NCI-H524 (cell line): ENCODE measurements around the gene SMCP.

Experiments used
- DNase-seq, 2 experiments: peaks; one replicate each; lab custom pipeline; 2025; lab: John Stamatoyannopoulos, UW

Gene SMCP

DNA sequence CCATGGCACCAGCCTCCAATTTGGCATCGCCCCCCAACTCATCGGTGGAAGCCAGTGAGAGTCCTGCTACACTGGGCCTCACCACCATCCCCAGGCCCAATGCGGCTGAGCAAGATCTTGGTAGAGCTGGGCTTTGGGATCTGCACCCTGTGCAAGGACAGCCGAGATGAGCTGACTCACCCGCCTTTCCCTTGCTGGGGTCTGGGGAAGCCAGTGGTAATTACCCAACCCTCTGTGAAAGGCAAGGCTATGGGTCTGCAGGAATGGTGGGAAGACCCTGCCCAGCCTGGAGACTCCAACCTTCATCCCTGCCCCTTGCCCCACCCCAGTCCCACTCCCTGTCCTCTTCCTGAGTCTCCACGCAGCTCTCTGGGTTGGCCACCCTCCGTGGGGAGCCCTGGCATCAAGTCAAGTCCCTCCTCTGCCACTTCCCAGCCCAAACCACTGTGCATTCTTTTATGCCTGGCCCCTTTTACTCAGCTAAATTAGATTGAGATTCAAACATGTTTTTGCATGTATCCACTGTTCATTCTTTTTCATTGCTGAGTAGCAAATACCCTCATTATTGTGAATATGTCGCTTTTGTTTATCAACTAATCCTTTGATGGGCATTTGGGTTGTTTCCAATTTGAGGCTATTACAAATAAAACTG lies 8.8 kb downstream of the SMCP start:
- DNase-seq: no peak

DNA sequence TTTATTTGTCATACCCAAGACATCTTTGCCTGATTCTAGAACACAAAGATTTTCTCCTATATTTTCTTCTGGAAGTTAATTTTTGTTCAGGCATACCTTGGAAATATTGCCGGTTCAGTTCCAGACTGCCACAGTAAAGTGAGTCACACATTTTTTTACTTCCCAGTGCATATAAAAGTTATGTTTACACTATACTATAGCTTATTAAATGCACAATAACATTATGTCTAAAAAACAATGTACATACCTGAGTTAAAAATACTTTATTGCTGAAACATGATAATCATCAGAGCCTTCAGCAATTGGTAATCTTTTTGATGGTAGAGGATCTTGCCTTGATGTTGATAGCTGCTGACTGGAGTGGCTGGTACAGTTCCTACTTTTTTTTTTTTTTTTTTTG lies 10.0 kb downstream of the SMCP start:
- no peak for DNase-seq

DNA sequence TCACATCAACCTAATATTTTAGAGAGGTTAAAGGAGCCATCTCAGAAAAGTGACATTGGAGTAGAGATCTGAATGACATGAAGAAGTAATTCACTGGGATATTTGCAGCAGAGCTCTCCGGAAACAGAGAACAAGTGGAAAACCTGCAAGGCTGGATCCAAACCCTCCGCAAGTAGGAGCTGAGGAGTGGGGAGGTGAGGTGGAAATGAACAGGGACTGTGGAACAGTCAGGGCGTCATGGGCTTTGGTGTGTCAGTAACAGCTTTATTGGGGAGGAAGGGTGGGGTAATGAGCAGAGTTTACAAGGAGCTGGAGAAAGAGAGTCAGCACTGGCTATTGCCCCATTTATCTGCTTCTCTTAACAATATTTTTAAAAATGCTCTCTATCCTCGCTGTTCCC lies 20.9 kb downstream of the SMCP start:
- DNase-seq: no peak

DNA sequence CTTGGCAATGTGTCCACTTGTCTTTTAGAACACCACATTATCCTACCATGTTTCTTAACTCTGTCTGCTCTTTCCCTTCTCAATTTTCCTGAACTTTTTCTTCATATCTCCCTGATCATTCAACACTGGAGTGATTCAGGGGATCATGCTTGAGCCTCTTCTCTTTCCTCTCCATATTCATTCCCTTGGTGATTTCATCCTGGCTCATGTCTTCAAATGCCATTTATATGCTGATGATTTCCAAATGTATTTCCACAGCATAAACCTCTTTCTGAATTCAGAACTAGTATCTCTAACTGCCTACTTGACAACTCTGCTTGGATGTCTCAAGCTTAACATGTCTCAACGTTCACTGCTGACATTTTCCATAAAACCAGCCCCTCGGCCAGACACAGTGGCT lies 21.8 kb downstream of the SMCP start:
- no peak for DNase-seq

DNA sequence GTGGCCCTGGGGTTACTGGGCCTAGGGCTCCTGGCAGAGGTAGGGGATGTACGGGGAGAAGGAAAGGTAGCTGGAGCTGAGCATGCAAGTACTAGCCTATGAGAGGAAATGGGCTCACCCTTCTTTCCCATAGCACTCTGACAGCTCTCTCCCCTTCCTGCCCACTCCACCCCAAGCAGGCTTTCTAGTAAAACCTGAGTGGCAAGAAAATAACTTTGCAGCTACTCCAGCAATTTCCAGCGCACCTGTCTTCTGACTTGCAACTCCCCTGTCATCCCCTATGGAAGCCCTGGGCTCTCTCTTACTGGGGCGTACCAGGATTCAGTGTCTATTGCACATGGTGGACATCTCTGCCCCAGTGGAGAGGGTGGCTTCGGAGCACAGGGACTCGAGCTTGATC lies 23.5 kb downstream of the SMCP start:
- DNase-seq: no peak

DNA sequence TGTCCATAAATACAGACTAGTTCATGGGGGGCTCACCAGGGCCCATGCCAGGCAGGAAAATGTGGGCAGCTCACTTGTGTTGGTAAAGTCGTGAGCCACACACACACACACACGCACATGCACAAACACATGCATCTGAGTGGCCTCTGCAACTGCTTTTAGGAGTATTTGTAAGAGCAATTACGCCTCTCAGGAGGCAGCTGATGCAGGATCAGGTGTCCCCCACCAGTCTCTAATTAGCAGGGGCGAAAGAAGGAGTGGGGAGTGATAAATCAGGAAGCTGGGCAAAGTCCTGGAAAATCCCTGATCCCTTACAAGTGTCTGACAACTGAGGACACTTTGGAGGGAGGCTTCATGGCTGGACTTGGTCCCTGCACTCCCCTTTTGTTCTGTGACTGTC lies 24.5 kb downstream of the SMCP start:
- no peak for DNase-seq

DNA sequence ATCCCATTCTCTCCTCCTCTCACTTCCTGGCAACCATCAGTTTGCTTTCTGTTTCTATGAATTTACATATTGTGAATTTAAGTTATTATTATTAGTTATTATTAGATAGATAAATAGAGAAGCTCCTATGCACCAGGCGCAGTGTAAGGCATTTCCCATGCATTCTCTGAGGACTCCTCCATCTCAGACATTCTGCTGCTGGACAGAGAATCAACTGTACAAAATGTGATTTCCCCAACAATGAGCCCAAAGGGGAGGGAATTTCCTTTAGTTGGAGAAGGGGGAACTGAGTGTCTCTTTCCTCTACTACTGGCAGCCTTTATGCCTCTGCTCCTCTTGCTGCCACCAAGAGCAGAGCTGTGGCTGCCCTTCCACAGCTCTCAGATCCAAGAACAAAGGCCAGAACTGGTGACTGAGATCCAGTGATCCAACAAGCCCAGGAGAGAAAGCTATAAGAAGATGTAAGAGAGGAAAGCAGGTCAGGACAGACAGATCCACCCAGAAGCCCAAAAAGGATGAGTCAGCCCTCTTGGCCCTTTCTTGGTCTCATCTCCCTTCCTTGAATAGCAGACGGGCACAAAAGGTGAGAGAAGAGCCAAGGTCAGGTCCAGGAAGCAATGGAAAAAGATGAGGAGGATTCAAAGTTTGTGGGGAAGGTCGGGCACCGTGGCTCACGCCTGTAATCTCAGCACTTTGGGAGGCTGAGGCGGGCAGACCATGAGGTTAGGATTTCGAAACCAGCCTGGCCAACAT lies 26.7 kb downstream of the SMCP start:
- no peak for DNase-seq

DNA sequence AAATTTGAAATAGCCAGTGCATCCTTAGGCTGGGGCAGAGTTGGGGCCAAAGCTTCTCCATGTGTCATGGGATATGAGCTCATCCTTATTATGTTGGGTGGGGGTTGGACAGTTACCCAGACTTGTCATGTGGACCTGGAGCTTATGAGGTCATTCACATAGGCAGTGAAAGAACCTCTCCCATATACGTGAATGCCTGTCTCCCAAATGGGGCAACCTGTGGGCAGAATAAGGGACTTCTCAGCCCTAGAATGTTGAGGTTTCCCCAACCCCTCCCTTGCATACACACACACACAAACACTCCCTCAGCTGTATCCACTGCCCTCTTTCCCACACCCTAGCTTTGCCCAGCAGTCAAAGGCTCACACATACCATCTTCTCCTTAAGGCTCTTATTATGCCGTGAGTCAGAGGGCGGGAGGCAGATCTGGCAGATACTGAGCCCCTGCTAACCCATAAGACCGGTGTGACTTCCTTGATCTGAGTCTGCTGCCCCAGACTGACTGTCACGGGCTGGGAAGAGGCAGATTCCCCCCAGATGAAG lies 28.0 kb downstream of the SMCP start:
- no peak for DNase-seq

DNA sequence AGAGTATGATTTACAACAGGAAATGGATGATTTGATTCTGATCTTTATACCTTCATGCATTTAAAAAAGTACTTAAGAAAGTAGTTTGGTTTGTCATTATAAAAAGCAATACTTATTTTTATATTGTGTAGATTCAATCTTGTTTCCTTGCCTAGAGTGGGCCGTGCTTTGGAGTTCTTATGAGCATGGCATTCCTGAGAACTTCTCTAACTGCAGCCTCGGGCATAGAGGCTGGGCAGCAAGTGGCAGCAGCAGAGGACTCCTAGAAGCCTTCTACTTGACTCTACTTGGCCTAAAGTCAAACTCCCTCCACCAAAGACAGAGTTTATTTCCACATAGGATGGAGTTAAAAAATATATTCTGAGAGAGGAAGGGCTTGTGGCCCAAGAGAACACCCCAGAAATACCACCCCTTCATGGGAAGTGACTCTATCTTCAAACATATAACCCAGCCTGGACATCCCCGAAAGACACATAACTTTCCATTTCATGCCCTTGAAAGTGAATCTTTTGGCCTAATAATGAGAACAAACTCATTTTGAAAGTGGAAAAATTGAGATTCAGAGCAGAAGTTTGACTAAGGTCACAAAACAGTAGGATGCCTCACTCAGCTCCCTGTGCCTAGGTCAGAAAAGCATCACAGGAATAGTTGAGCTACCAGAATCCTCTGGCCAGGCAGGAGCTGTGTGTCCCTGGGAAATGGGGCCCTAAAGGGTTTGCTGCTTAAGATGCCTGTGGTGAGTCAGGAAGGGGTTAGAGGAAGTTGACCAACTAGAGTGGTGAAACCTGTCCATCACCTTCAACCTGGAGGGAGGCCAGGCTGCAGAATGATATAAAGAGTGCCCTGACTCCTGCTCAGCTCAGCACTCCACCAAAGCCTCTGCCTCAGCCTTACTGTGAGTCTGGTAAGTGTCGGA lies 29.8 kb downstream of the SMCP start, which contains the start of gene IVL:
Gene IVL, plus strand, starts transcription at position 861 of the 916 bp plus-strand sequence. CDS start 1,252 bp downstream, outside the sequence.
- DNase-seq: no peak

DNA sequence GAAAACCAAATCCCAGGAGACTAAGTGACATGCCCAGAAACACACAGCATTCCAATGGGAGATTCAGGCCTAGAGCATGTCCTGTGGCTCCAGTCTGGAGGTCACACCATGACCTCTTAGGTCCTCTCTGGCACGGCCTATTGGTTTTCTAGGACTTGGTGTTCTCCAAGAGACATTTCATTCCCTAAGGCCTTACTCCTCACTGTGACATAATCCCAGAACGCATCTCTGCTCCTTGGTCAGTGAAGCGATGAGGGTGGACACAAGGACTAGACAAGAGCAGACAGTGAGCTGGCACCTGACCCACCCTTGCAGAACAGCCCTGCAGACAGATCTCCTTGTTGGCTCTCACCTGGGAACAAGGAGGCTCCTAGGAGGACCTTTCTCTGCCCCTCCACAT lies 31.1 kb downstream of the SMCP start:
- DNase-seq: no peak

DNA sequence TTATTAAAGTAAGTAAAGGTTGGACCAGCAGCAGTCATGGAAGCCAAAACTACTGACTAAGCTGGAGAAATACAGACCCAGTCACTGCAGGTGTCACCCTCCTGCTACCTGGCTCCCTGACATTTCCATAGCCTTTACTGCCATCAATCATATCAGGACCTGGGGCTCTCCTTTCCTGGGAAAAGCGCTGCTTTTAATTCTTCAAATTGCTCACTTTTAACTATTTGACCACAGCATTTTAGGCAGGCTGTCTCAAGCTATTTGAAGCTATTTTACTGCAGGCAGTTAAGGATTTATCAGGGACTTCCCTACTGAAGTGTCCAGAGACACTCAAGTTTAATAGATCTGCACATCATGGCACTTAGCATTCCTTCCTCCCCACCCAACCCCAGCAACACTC lies 34.3 kb downstream of the SMCP start:
- DNase-seq: no peak

DNA sequence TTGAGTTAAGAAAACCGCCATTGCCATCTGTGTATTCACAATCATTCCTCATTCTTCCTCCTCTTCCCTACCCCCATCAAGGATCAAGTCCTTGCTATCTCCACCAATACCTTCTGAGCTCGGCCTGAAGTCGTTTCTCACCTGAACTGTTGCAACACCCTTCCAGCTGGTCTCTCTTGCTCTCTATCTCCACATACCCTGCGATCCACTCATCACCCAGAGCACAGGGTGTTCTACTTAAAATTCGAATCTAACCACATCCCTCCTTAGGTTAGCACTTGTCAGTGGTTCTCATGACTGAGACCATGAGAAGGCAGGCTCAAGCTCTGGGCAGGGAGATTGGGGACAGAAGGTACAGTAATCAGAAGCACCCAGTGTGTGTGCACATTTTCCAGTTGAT lies 34.8 kb downstream of the SMCP start:
- no peak for DNase-seq

DNA sequence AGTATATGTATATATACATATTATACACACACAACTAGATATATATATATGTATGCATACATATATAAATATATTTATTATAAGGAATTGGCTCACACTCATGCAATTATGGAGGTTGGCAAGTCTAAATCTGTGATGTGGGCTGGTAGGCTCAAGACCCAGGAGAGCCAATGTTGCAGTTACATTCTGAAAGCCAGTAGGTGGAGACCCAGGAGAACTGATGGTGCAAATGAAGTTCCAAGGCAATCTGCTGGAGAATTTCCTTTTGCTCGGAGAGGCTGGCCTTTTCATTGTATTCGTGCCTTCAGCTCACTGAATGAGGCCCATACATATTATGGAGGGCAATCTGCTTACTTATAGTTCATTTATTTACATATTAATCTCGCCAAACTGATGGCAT lies 39.7 kb downstream of the SMCP start:
- DNase-seq: no peak

DNA sequence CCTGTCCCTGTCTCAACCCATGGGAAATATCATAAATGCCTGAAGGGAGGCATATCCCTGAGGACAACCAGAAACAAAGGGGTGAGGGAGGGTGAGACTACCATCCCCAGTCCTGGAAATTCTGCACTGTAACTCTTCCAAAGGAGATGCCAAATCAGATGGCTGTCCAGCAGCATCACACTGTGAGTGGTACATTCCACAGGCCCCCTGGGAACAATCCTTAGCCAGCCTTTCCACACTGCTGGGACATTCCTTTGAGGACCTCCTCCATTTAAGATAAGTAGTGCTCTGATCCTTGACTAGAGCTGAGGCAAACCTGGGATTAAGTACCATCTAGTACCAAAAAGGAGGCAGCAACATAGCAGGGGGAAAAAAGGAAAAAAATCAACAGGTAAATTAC lies 40.9 kb downstream of the SMCP start:
- no peak for DNase-seq

DNA sequence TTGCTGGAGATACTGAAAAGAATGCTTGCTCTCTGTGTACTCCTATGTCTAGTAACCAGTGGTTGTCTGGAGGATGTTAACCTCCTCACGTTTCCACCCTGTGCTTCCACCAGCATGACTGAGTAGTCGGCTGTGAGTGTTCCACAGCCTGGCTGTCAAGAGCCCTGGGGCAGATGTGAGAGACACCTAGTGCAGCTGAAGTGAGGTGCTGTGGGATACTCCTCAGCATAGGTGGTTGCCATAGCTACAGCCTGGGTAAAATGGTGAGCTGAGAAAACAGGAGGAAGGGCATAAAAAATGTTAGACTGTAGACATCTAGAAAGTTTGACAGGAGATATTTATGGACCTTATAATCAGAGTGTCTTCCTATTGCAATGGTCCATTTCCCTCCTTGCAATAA lies 46.1 kb downstream of the SMCP start:
- no peak for DNase-seq

DNA sequence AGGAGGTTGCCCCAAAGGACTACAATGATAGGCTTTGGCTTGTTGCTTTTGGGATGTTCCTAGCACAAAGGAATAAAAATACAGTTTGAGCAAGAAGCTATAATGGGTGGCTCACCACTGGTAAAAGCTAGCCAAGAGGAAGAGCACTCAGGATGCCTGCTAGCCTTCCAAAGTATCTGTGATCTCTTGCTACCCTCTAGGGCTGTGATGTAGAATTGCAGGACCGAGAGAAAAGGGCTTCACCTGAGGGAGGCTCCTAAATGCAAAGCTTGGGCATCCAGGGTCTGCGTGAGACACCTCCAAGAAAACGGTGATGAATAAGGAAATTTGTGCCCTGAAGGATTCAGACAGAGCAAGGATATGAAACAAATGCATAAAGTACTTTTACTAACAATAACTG lies 48.0 kb downstream of the SMCP start:
- no peak for DNase-seq

DNA sequence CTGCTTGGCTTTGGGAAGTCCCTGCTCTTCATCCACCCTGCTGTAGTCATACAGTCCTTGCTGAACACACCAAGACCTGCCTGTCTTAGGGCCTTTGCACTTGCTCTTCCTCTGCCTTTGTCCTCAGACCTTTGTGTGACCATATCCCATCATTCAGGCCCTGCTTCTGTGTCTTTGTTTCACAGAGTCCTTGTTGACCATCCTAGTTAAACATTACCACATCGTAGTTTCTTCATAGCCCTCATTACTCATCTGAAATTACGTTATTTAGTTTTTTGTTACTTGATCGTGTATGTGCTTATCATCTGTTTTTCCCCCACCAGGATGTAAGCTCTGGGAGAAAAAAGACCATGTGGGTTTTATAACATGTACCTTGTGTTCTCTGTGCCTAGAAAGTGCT lies 50.5 kb downstream of the SMCP start:
- DNase-seq: no peak

DNA sequence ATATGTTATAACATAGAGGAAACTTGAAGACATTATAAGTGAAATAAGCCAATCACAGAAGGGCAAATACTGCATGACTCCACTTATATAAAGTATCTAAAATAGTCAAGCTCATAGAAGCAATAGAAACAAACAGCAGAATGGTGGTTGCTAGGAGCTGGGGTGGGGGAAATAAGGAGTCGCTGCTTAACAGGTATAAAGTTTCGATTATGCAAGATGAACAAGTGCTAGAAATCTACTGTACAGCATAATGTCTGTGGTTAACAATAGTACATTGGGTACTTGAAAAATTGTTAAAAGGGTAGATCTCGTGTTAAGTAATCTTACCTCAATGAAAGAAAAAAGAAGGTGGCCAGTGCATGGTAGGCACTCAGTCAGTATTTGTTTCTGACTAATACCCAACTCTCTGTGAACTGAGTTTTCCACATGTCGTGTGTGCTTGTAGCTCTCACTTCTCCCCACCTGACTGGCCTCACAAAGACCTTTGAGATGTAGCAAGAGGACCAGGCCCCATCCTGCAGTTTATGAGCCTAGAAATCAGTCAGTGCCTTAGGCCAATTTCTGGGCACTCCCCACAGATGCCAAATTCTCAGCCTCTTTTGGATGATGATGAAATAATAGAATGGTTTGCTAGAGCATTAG lies 54.2 kb downstream of the SMCP start:
- DNase-seq: no peak

DNA sequence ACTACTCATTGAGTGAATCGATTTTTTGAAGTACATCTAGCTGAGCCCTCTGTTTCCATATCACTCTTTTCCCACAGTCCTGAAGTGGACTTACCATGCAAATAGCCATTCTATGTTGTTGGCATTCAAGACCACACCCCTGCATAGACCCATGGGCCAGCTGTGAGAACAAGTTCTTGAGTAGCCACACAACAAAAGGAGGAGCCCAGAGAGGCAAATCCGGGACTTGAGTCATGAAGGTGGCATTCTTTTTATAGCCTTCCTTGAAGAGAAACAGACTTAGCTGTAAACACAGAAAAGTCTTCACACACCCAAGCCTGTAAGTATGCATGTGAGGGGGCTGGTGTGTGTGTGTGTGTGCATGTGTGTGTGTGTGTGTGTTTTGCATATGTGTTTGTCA lies 55.1 kb downstream of the SMCP start:
- no peak for DNase-seq
